Nephron (organoid): ENCODE data around the gene OGN.
A peak's percentile ranks its signal among the peaks of the same experiment; 100 is the strongest.

Source experiments
- H3K27ac Mint-ChIP-seq, 3 experiments: 2 replicates each; pipeline ENCODE4 v1.8.0; 2020; ENCODE audit warnings: mixed read lengths in 3 of 3, mild to moderate bottlenecking in 2 of 3, moderate library complexity in 1 of 3
- H3K27me3 Mint-ChIP-seq: 2 replicates; pipeline ENCODE4 v1.8.0; 2021; ENCODE audit warnings: low read depth, mild to moderate bottlenecking, moderate library complexity, mixed read lengths
- H3K36me3 Mint-ChIP-seq: 2 replicates; pipeline ENCODE4 v1.8.0; 2020; ENCODE audit warnings: low read depth, mixed read lengths
- H3K4me1 Mint-ChIP-seq: 2 replicates; pipeline ENCODE4 v1.8.0; 2020; ENCODE audit warnings: mixed read lengths
- H3K4me3 Mint-ChIP-seq, 3 experiments: 2 replicates each; pipeline ENCODE4 v1.8.0; 2020; ENCODE audit warnings: mild to moderate bottlenecking in 3 of 3, mixed read lengths in 3 of 3, moderate library complexity in 2 of 3
- H3K9me3 Mint-ChIP-seq: 2 replicates; pipeline ENCODE4 v1.8.0; 2020; ENCODE audit warnings: mixed read lengths
- TF ChIP-seq, protein P1 (sequence below), 3 experiments: fragments of 200-600 bp; sonication (generic); IDR thresholded peaks; one replicate each; pipeline ENCODE4 v1.5.0; 2021; ENCODE audit warnings: antibody characterized with exemption in 3 of 3; ENCODE audit not compliant: unreplicated experiment in 3 of 3

Gene OGN

DNA sequence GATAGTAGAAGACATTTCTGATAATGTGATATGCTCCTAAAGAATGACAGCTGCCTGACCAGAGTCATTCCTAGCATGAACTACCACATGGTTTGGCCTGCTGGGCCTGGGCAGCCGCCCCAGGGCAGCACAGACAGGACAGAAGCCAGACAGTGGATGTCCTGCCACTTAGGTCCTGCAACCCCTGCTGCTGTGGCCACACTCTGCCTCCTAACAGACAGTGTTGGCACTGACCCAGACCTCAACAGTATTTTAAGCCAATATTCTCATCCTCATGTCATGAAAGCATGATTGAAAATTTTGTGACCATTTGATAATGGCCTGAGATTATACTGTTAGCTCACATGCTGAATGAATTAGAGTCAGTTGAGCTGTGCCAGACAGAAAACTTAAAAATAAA lies 62.8 kb downstream of the OGN start:
- H3K27ac Mint-ChIP-seq = peak overlapping the region; percentile 49 to 82 (median 49)
- H3K36me3 Mint-ChIP-seq = peaks cover 24% of the 10 kb centered on the region
- no peaks in the 10 kb centered on the region for H3K9me3 Mint-ChIP-seq
- no peak overlapping the region for H3K4me3 Mint-ChIP-seq
- TF ChIP-seq, protein P1, sequence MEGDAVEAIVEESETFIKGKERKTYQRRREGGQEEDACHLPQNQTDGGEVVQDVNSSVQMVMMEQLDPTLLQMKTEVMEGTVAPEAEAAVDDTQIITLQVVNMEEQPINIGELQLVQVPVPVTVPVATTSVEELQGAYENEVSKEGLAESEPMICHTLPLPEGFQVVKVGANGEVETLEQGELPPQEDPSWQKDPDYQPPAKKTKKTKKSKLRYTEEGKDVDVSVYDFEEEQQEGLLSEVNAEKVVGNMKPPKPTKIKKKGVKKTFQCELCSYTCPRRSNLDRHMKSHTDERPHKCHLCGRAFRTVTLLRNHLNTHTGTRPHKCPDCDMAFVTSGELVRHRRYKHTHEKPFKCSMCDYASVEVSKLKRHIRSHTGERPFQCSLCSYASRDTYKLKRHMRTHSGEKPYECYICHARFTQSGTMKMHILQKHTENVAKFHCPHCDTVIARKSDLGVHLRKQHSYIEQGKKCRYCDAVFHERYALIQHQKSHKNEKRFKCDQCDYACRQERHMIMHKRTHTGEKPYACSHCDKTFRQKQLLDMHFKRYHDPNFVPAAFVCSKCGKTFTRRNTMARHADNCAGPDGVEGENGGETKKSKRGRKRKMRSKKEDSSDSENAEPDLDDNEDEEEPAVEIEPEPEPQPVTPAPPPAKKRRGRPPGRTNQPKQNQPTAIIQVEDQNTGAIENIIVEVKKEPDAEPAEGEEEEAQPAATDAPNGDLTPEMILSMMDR (IDR thresholded peaks at IDR 0.05; ENCODE audit: unreplicated experiment in 3 of 3) = no peak
- peaks cover 9% of the 10 kb centered on the region for H3K4me1 Mint-ChIP-seq
- no peaks in the 10 kb centered on the region for H3K27me3 Mint-ChIP-seq

DNA sequence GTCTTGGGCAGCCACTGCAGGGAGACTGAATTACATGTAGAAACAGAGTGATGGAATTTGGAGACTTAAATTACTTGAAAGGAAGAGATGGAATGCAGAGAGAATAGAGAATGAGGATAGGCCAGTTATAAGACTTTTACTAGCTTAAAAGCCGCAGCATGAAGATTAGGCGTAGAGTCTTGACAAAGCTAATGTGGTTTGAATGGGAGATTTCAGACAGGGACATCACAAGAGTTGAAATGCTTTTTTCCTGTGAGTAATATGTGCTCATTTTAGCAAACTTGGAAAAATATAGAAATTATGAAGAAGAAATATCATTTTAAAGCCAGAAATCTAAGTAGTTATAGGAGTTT lies 71.1 kb downstream of the OGN start:
- Mint-ChIP-seq H3K9me3 (no peaks in the 10 kb centered on the region), H3K4me1 (peaks cover 24% of the 10 kb centered on the region), H3K27ac (peak overlapping the region; percentile 94 to 96 (median 96)), H3K36me3 (no peaks in the 10 kb centered on the region), H3K27me3 (no peaks in the 10 kb centered on the region), H3K4me3 (peak overlapping the region; percentile 5 to 49 (median 45))
- TF ChIP-seq, protein P1 (IDR thresholded peaks at IDR 0.05; ENCODE audit: unreplicated experiment in 3 of 3) = no peak
